NK-92 (cell line): Measurements from ENCODE around the gene PRDM16.

Experiments used
- DNase-seq: peaks from one replicate; lab custom pipeline; 2025; ENCODE audit not compliant: unreplicated experiment; lab: John Stamatoyannopoulos, UW

PRDM16 gene

DNA sequence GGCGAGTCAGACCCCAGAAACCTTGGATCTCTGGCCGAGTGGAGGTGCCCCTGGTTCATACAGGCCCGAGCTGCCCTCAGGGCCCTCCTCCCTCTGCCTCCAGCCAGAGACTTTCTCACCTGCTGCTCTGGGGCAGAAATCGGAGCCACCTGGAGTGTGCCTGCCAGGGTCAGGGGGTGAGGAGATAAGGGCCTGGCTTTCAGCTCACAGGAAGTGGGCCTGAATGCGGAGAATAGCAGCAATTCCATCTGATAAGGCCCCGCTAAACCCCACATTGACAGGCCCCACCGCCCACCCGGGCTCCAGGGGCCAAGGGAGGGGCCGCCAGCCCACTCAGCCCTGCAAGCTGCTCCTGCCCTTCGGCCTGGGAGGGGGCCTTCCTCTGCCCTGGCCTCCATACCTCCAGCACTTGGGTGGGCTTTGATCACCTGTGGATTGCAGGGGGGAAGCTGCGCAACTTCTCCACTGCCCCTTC is 261.8 kb downstream of the PRDM16 start:
- no peak for DNase-seq

DNA sequence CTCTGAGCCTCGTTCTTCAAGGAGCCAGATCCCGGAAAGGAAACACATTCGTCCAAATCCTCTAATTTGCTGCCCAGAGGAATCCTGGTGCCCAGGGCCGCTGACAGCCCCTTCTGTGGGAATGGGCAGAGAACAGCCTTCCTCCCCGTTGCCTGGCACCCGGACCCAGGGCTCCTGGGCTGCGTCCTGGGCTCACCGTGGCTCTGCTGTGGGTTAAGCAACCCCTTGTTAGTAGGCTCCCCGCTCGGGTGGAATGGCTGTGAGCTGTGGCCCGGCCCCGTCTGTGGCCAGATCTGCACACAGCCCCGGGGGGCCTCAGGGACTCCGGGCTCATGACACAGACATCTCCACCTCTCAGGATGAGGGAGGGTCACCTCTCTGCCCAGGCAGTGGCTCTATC is 262.6 kb downstream of the PRDM16 start:
- DNase-seq = no peak

DNA sequence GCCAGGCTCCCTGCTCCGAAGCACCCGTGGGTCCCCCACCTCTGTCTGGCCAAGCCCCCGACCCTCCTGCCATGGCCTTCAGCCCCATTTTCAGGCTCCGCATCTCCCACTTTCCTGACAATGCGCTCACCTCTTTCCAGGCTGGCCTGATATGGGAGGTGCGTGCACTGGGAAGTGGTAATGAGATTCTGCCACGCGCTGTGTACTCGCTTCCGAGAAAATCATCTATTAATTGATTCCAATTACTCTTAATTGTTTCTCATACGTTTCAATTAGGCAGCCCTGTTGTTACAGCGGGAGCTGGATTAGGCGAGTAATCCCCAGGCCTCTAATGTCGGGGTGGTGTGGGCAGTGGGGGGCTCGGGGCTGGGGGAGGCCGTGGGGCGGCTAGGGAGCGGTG is 263.0 kb downstream of the PRDM16 start:
- no peak for DNase-seq

DNA sequence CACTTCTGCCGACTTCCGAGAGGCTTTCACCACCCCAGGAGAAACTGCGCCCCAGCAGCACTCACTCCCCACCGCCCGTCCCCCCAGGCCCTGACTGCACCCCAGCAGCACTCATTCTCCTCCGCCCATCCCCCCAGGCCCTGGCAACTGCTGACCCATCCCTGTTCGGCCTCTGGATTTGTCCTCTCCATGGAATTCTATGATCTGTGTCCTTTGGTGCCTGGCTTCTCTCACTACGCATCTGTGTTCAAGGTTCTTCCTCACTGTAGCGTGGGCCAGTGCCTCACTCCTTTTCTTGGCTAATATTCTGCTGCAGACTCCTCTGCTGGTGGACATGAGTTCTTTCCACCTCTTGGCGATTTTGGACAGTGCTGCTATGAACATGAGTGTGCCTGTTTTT is 263.7 kb downstream of the PRDM16 start:
- no peak for DNase-seq

DNA sequence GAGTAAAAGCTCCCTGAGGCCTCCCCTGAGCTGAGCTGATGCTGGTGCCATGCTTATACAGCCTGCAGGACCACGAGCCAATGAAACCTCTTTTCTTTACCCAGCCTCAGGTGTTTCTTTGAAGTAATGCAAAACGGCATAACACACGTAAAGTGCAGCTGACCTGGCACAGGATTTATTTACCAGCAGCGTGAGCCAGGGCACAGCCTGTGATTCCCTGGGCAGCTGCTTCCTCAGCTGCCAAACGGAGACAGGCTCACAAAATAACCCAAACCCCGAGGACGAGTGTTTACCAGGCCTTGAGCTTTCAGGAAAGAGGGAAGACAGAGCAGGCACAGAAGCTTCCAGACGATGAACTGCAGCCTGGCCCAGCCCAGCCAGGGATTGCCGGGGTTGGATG is 264.9 kb downstream of the PRDM16 start:
- no peak for DNase-seq

DNA sequence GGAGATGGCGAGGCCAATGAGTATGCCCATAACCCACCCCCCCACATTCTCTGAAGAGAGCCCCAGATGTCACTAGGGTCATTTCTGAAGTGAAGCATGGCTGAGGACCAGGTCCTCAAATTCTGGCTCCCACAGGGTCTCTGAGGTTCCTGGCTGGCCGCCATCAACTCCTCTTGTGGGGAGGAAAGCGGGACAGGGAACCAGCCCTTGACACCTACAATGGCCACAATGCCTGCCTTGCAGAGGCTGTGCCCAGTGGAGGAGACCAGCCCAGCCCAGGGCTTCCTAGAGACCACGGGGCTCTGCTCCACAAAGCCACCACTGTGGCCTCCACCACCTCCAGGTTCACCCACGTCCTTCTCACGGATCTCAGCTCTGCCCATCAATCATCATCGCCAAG is 265.4 kb downstream of the PRDM16 start:
- DNase-seq = no peak

DNA sequence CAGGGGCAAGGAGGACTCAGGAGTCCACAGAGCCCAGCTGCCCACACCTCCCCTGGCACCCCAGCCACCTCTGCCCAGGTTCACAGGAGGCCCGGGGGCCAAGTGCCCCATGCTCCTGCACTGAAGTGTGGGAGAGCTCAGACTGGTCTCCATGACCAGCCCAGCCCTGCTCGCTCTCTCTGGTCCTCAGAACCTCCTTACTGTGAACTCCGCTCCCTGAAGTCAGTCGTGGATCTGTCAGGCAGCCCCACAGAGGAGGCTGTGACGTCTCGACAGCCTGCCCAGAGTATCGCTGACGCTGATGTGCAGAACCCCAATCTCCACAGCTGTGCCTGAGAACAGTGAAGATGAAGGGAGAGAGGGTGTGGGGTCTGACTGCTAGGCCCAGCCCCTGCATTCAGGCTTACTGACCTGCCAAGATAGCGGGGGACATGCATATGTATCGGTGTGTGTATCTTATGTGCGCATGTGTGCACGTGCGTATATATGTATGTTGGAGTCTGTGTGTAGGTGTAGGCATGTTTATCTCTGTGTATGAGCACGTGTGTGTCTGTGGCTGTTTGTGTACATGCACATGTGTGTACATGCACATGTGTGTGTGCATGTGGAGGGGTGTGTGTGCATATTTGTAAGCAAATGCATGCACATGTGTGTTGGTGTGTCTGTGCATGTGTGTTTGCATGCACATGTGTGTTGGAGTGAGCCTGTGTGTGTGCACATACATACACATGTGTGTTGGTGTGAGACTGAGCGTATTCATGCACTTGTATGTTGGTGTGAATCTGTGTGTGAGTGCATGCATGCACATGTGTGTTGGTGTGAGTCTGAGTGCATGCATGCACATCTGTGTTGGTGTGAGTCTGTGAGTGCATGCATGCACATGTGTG is 267.0 kb downstream of the PRDM16 start:
- no peak for DNase-seq

DNA sequence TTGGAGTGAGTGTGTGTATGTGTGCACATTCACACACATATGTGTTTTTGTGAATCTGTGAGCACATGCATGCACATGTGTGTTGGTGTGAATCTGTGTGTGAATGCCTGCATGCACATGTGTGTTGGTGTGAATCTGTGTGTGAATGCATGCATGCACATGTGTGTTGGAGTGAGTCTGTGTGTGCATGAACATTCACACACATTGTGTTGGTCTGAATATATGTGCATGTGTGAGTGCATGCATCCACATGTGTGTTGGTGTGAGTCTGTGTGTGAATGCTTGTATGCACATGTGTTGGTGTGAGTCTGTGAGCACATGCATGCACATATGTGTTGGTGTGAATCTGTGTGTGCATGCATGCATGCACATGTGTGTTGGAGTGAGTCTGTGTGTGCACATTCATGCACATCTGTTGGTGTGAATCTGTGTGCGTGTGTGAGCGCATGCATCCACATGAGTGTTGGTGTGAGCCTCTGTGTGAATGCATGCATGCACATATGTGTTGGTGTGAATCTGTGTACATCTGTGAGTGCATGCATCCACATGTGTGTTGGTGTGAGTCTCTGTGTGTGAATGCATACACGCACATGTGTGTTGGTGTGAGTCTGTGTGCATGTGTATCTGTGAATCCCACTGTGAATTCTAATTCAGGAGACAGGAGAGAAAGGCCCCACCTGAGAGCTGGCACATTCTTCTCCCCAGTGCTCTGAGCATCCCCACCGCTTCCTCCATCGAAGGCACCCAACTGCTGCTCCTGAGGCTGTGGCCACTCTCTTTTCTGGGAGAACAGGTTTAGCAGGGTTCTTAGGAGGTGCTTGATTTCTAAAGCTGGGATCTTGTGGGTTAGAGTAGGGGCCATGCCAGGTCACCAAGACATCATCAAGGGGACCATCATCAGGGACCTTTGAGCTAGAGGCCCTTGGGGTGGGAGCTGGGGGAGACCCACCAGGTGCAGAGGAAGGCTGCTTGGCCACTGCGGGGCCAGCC is 267.9 kb downstream of the PRDM16 start:
- no peak for DNase-seq

DNA sequence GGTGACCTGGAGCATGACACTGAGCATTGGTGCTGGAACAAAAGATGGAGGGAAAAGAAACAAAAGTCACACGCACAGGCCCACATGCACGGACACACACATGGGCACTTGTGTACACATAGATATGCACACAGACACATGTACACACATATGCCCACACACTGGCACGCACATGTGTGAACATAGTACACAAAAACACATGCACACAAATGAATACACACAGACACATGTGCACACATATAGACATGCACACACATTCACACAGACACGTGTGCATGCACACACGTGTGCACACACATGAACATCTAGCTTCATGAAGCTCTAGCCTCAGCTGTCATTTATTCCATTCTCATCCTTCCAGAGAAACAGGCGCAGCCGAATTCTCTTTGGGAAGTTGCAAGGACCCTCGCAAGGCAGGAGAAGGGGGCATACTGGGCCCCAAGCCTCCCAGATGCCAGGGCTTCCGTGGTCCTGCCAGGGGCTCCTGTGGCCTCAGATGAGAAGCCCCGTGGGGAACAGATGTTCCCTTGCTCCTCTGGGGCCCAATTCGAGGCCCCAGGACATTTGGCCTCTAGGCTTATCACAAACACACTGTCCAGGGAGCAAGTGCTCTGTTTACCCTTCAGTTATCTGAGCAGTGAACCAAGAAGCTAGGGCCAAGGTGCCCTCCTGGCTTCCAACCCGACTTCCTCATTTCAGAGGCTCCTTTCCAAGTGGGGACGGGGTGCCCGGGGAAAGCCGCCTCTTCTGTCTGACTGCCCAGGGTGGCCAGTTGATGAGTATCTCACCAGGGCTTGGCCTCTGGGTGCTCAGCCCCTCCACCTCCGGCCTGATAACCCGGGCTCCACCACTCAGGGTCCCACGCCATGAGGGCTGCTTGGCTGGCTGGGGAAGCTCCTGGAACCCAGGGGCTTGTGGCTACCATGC is 269.1 kb downstream of the PRDM16 start:
- no peak for DNase-seq

DNA sequence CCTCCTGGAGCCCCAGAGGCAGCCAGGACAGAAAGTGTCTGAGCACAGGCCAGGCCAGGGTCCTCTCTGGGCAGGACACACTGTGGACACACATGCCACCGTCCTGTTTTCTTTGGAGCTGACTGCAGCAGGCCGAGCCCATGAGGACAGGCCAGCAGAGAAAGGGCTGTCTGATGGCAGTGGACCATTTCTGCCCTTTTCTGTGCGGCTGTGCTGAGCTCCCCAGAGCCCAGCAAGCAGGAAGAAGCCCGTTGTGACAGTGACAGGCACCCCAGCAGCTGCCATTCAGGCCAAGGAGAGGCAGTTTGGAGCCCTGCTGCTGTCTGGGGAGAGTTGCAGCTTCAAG is 269.7 kb downstream of the PRDM16 start:
- DNase-seq = no peak

DNA sequence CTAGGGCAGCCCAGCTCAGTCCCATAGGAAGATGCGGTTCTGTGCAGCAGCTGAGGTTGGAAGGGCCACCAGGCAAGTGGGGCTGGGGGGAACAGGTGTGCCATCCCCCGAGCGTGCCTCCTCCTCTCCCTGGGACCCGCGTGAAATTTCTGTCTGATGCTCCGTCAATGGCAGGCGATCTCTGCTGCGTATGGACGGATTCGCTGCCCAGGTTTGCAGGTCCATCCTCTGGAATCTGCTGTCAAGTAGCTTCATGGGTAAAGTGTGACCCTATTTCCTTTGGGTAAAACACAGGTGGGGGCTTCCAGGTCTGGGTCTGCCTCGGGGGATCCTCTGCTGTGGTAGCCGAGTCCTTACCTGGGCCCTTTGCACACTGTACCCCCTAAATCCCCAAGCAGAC is 270.9 kb downstream of the PRDM16 start:
- no peak for DNase-seq

DNA sequence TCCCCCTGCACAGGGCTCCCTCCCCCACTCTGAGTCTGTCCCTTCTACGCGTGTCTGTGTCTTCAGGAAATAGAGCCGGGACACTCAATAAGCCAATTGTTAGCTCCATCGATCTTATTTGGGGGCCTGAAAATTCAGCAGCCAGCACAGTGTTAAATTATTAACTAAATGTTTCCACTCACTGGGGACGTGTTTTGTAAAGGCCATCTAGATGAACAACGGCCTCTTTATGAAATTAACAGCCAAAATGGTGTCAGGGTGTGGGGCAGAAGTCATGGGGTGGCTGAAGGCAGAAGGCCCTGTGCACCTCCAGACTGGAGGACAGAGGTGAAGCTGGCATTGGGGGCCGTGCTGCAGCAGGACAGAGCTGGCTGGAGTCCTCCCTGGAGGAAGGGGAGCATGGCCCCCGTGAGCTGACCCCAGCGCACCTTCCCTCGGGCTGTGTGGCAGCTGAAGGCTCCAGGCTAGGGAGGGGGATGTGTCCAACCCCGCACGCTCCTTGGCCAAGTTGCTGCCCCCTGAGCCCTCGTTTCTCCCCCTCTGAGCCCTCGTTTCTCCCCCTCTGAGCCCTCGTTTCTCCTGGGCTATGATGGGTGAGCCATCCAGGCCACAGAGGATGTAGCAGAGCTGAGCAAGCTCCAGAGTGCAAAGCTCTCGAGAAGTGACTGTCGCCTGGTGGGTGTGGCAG is 271.7 kb downstream of the PRDM16 start:
- no peak for DNase-seq

DNA sequence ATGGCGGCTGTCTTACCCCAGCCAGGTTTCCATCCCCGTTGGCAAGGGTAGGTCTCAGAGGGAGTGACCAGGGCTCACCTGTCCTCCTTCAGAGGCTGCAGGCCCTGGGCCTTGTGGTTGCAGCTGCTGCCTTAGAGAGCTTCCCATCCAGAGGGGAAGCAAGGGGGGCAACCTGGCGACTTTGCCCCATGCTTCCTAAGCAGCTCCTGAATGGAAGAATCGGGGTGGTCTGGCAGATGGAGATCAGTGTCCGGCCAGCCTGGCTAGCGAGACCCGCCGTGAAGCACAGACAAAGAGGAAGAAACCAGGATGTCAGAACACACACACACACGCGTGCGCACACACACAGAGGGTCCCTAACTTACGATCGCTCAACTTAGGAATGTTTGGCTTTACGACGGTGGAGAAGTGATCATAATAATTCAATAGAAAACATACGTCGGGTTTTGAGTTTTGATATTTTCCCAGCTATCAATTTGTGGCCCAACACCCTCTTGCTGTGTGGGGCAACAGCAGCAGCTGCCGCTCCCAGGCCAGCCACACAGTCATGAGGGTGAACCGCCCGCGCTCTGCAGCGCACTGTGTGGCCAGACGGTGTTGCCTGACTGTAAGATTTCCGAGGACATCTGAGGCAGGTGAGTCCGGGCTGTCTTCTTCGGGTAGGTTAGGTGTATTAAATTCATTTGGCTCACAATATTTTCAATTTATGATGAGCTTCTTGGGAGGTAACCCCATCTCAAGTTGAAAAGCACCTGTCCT is 272.4 kb downstream of the PRDM16 start:
- no peak for DNase-seq

DNA sequence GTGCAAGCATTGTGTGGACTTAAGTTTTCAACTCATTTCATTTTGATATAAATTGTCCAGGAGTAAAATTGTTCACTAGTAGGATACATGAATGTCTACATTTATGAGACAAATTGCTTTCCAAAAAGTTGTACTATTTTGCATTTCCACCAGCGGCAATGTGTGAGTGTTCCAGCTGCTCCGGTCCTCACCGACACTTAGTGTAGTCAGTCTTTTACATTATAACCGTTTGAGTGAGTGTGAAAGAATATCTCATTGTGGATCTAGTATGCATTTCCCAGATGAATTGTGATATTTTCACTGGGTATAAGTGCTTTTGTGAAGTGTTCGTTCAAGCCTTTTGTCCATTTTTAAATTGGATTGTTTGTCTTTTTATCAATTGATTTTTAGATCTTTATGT is 274.0 kb downstream of the PRDM16 start:
- DNase-seq = no peak

DNA sequence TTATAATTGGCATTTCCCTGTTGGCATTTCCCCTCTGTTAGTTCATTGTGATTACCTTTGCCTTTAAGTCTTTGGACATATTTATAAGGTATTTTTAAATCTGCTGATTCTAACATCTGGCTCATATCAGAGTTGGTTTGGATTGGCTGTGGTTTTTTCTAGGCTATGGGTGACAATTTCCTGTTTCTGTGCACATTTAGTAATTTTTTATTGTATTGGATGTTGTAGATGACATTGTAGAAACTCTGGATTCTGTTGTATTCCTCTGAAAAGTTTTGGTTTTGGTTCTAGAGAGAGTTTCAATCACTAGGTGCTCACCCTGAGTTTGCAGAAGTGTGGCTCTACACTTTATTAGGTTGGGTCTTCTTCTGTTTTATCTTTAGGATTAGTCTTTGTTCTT is 275.4 kb downstream of the PRDM16 start:
- no peak for DNase-seq

DNA sequence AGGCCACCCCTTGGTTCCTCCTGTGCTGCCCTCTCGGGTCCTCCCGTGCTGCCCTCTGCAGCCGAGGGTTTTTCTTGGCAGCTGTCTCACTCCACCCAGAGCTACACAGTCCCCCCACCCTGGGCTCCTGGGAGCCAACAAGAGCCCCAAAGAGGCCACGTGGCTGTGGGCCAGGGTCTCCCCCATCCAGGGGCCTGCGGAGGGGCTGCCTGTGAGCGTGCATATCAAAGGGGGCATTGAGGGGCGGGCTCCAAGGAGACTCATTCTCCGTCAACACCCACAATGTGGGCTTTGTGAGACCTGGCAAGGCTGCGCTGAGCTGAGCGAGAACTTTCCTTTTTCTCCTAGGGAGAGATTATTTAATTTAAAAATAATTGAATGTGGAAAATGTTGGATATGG is 276.8 kb downstream of the PRDM16 start:
- no peak for DNase-seq

DNA sequence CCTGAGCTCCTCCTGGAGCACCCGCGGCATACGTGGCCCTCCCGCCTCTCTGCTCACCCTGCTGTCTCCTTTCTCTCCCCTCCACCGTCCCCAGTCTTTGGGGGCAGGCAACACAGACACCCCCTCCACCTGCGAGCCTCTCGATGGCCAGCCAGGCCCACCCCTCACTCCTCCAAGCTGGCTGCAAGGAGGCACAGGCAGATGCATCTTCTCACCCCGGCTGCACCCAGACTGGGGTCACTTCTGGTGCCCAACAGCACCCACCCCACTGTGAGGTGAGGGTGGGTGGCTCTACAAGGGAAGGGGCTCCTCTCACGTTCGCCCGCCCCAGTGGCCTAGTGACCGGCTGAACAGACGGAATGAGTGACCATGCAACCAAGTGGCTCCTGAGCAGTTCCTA is 277.5 kb downstream of the PRDM16 start:
- DNase-seq = no peak

DNA sequence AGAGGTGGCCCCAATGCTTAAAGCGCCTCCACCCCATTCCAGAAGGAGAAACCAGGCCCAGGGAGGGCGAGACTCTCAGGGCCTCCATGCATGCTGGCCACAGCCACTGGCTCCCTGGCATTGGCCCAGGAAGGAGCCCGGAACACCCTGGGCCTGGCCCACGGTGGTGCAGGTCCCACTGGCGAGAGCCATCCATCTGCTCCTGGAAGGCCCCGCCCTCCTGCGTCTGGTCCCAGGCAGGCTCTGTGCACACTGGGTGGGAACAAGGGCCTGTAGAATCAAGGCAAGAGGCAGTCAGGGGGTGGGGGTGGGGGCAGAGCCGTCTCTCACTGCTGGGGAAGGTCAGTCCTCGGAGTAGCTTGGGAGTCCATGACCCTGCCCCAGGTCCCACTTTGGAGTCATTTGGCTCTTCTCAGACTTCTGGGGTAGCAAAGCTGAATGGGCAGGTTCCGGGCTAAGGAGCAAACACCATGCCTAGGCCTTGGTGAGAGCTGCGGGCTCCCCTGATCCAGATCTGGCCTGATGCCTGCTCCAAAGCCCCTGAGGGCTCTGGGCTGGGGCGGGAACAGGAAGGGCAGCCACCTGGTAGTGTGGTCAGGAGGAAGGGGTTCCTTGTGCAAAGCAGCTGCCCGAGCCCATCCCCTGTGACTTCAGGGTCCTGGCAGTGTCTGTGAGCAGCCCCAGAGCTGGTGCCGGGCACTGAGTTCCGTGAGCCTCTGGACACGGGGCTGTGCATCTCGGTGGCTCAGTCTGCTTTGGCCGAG is 278.4 kb downstream of the PRDM16 start:
- DNase-seq = no peak
